ENCODE results near the gene CFAP161. TPM values are rescaled to one million over a fixed set of nuclear protein-coding genes. Genes with fewer than 3 reads are reported as not detected.
"Not testable (repeated sequence)": the region's sequence is repeated elsewhere in the genome, so short reads cannot be mapped to it uniquely, and the experiment has no call there.

Gene CFAP161
- total RNA-seq, 1 donor from 2014 or later, result 0.96 TPM

GRCh38 chr15:81157195-81157938 lies 23.3 kb downstream of the CFAP161 start:
- DNase-seq (ENCODE audit: low spot score), result peak; percentile 88

- no peak for DNase-seq (ENCODE audit: low spot score)
Measured at GRCh38 chr15:81157939-81158223, 23.8 kb downstream of the CFAP161 start.

- not testable (repeated sequence) for DNase-seq (ENCODE audit: low spot score)
Measured at GRCh38 chr15:81158561-81158960, 24.5 kb downstream of the CFAP161 start.

GRCh38 chr15:81160312-81161159 lies 26.5 kb downstream of the CFAP161 start:
- DNase-seq (ENCODE audit: low spot score), result peak; percentile 96

GRCh38 chr15:81161160-81161673 lies 27.1 kb downstream of the CFAP161 start:
- no peak for DNase-seq (ENCODE audit: low spot score)

- DNase-seq (ENCODE audit: low spot score), result no peak
Measured at GRCh38 chr15:81161851-81162250, 27.8 kb downstream of the CFAP161 start.

- peak; percentile 95 for DNase-seq (ENCODE audit: low spot score)
Measured at GRCh38 chr15:81163961-81164800, 30.1 kb downstream of the CFAP161 start.

GRCh38 chr15:81165535-81165934 lies 31.5 kb downstream of the CFAP161 start:
- DNase-seq (ENCODE audit: low spot score), result peak; percentile 50

GRCh38 chr15:81166636-81167305 lies 32.7 kb downstream of the CFAP161 start:
- DNase-seq (ENCODE audit: low spot score), result no peak

GRCh38 chr15:81168131-81168526 lies 34.1 kb downstream of the CFAP161 start:
- no peak for DNase-seq (ENCODE audit: low spot score)

GRCh38 chr15:81168644-81169043 lies 34.6 kb downstream of the CFAP161 start:
- no peak for DNase-seq (ENCODE audit: low spot score)

- no peak for DNase-seq (ENCODE audit: low spot score)
Measured at GRCh38 chr15:81170511-81170910, 36.4 kb downstream of the CFAP161 start.

GRCh38 chr15:81171286-81171685 lies 37.2 kb downstream of the CFAP161 start:
- no peak for DNase-seq (ENCODE audit: low spot score)

- no peak for DNase-seq (ENCODE audit: low spot score)
Measured at GRCh38 chr15:81174125-81174791, 40.2 kb downstream of the CFAP161 start.

GRCh38 chr15:81174792-81175327 lies 40.8 kb downstream of the CFAP161 start:
- DNase-seq (ENCODE audit: low spot score), result no peak

GRCh38 chr15:81175496-81175895 lies 41.4 kb downstream of the CFAP161 start:
- no peak for DNase-seq (ENCODE audit: low spot score)

GRCh38 chr15:81176291-81176893 lies 42.3 kb downstream of the CFAP161 start:
- DNase-seq (ENCODE audit: low spot score), result no peak

- no peak for DNase-seq (ENCODE audit: low spot score)
Measured at GRCh38 chr15:81178365-81178764, 44.3 kb downstream of the CFAP161 start.

GRCh38 chr15:81181220-81181619 lies 47.1 kb downstream of the CFAP161 start:
- DNase-seq (ENCODE audit: low spot score), result no peak

Data from umbilical cord (tissue), 2 donors.